ENCODE results near the gene APBA2. TPM values are rescaled to one million over a fixed set of nuclear protein-coding genes. Genes with fewer than 3 reads are reported as not detected.
A peak's percentile ranks its signal among the peaks of the same experiment; 100 is the strongest.

The APBA2 gene
- total and polyA plus RNA-seq, 2 of the 4 experiments (the other 2 are of a cell fraction), result 21.7 to 33.0 TPM

GRCh38 chr15:29107971-29108645 lies 222.3 kb downstream of the APBA2 start:
- no peaks in the 10 kb centered on the region for H3K4me1 ChIP-seq (ENCODE audit: control insufficient read depth, insufficient read depth, low read length)
- no peak overlapping the region for H3K27ac ChIP-seq (ENCODE audit: insufficient read depth, low read length)
- H3K4me3 ChIP-seq (ENCODE audit: insufficient read depth, low read depth, low read length), result no peak overlapping the region
- no peak for TF ChIP-seq POLR2A (IDR thresholded peaks at IDR 0.05; ENCODE audit: low read depth, low read length)
- TF ChIP-seq RAD21 (IDR thresholded peaks at IDR 0.05; ENCODE audit: low read length), result no peak
- no peak for TF ChIP-seq USF2 (IDR thresholded peaks at IDR 0.05; ENCODE audit: low read depth, low read length)
- peak overlapping the region; percentile 43 for H2AFZ ChIP-seq (replicated peaks; ENCODE audit: low read length, poor library complexity)
- H3K9me1 ChIP-seq (ENCODE audit: insufficient read depth, low read length), result no peaks in the 10 kb centered on the region
- no peak overlapping the region for H3K18ac ChIP-seq (ENCODE audit: low read depth, low read length)
- peaks cover 13% of the 10 kb centered on the region for H3K36me3 ChIP-seq (ENCODE audit: control insufficient read depth, insufficient read depth, low read length)
- in situ Hi-C loops (cut with MboI; ENCODE audit: low sequenced_read_pairs), result no loop called here
- dilution Hi-C loops (cut with HindIII; ENCODE audit: low sequenced_read_pairs, unreplicated experiment), result no loop called here
- no peaks in the 10 kb centered on the region for H3K9me3 ChIP-seq (ENCODE audit: control insufficient read depth, insufficient read depth, low read length)
- DNase-seq, result no peak
- H3K4ac ChIP-seq (ENCODE audit: low read depth, low read length), result no peak overlapping the region
- CTCF ChIA-PET, result no interaction called here
- ATAC-seq (ENCODE audit: low read depth), result no peak
- H3K14ac ChIP-seq (replicated peaks; ENCODE audit: low read depth, low read length), result no peak overlapping the region
- no peak overlapping the region for H4K91ac ChIP-seq (ENCODE audit: insufficient read depth, low read depth, low read length)
- no peaks in the 10 kb centered on the region for H3K27me3 ChIP-seq (ENCODE audit: control insufficient read depth, insufficient read depth, low read length)
- H2BK15ac ChIP-seq (ENCODE audit: low read depth, low read length), result no peak overlapping the region
- no peak overlapping the region for H2AK9ac ChIP-seq (replicated peaks; ENCODE audit: low read depth, low read length, poor library complexity)
- no peak overlapping the region for H3K23ac ChIP-seq (ENCODE audit: low read depth, low read length)
- H2BK5ac ChIP-seq (ENCODE audit: low read depth, low read length, poor library complexity, severe bottlenecking), result no peak overlapping the region
- POLR2A ChIA-PET (ENCODE audit: unreplicated experiment), result no interaction called here
- no peak overlapping the region for H4K5ac ChIP-seq (ENCODE audit: low read depth, low read length)
- intact Hi-C loops (cut with micrococcal nuclease), result no loop called here
- H3K9ac ChIP-seq (ENCODE audit: low read depth, low read length), result no peak overlapping the region
- H2BK20ac ChIP-seq (ENCODE audit: low read depth, low read length), result no peak overlapping the region
- no peaks in the 10 kb centered on the region; the same call in 1 of the 2 replicates for H4K20me1 ChIP-seq (ENCODE audit: insufficient read depth, low read length)
- H4K8ac ChIP-seq (ENCODE audit: low read depth in 2 of 2, low read length in 2 of 2), result no peak overlapping the region
- no peak overlapping the region for H2AK5ac ChIP-seq (ENCODE audit: low read depth, low read length)
- no peak overlapping the region for H2BK120ac ChIP-seq (ENCODE audit: low read depth, low read length)
- WGBS, 2 experiments (ENCODE audit: extremely low coverage in 2 of 2, insufficient read length in 1 of 2), result 89% methylated on average over 4 of the region's 15 CpGs; no CpG with 5 or more reads in 1 of the 2 experiments
- H3K4me2 ChIP-seq (ENCODE audit: low read depth, low read length), result no peak overlapping the region
- H3K56ac ChIP-seq (ENCODE audit: extremely low read depth, insufficient read depth, low read length), result no peak overlapping the region
- H3K79me1 ChIP-seq (ENCODE audit: low read depth in 1 of 2, low read length in 2 of 2), result no peaks in the 10 kb centered on the region; a peak in 1 of 4 replicates
- no TSS peak for BruUV-seq (replicated peaks)
